OCI-LY7 (cell line): ENCODE measurements around the gene TIGD6.

ENCODE experiments used
- EZH2phosphoT487 ChIP-seq: fragments of 200-600 bp; sonication (generic); IDR thresholded peaks from 2 replicates; pipeline ENCODE4 v1.6.1; 2018; ENCODE audit warnings: low read depth, borderline replicate concordance, mild to moderate bottlenecking, mixed run types, antibody characterized with exemption, low read length, moderate library complexity, mixed read lengths
- TF ChIP-seq, protein P1 (sequence below): fragments of 200-600 bp; sonication (generic); conservative IDR thresholded peaks from 2 replicates; pipeline ENCODE4 v1.5.1; 2014; ENCODE audit warnings: mild to moderate bottlenecking, antibody characterized with exemption, low read length, moderate library complexity, mixed read lengths

- TF ChIP-seq EZH2phosphoT487, result no peak
- TF ChIP-seq, protein P1, sequence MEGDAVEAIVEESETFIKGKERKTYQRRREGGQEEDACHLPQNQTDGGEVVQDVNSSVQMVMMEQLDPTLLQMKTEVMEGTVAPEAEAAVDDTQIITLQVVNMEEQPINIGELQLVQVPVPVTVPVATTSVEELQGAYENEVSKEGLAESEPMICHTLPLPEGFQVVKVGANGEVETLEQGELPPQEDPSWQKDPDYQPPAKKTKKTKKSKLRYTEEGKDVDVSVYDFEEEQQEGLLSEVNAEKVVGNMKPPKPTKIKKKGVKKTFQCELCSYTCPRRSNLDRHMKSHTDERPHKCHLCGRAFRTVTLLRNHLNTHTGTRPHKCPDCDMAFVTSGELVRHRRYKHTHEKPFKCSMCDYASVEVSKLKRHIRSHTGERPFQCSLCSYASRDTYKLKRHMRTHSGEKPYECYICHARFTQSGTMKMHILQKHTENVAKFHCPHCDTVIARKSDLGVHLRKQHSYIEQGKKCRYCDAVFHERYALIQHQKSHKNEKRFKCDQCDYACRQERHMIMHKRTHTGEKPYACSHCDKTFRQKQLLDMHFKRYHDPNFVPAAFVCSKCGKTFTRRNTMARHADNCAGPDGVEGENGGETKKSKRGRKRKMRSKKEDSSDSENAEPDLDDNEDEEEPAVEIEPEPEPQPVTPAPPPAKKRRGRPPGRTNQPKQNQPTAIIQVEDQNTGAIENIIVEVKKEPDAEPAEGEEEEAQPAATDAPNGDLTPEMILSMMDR, result no peak
These were observed 44.3 kb upstream of the TIGD6 start for GRCh38 chr5:150044712-150045111.
